H1 (cell line): ENCODE results near the gene CS. TPM values are rescaled to one million over a fixed set of nuclear protein-coding genes. Genes with fewer than 3 reads are reported as not detected.

Source experiments
- CTCF ChIA-PET: fragments of 300-600 bp; sonication (Branson Sonifier 250); formaldehyde crosslinking; loops from one replicate; lab custom pipeline; 2021; ENCODE audit not compliant: partially characterized antibody; lab: Charles Lee
- POLR2A ChIA-PET: fragments of 300-600 bp; sonication (Branson Sonifier 250); formaldehyde crosslinking; loops from one replicate; lab custom pipeline; 2021; ENCODE audit warnings: inconsistent platforms; ENCODE audit not compliant: partially characterized antibody; lab: Charles Lee
- DNase-seq, 2 experiments: peaks; one replicate each; pipeline versions ENCODE4 v3.0.0 to v3.0.0-alpha.2; 2010 to 2022; ENCODE audit warnings: low spot score in 2 of 2, low read depth in 1 of 2, mixed read lengths in 1 of 2
- FAIRE-seq: peaks from 2 replicates; lab custom pipeline; 2011; peaks lifted over from hg19 to GRCh38; lab: Jason Lieb, UNC
- H2AFZ ChIP-seq: 2 replicates; pipeline ENCODE4 v1.8.1; 2012; ENCODE audit warnings: low read length, inconsistent platforms
- H2AK5ac ChIP-seq: 2 replicates; pipeline ENCODE4 v1.6.1; 2013; ENCODE audit warnings: low read depth, low read length
- H2BK120ac ChIP-seq: replicated peaks from 2 replicates; pipeline ENCODE3; 2013; ENCODE audit warnings: low read depth, low read length, inconsistent platforms
- H2BK12ac ChIP-seq: 2 replicates; pipeline ENCODE4 v1.6.1; 2013; ENCODE audit warnings: low read depth, low read length
- H2BK15ac ChIP-seq: 2 replicates; pipeline ENCODE4 v1.6.1; 2013; ENCODE audit warnings: low read length
- H2BK20ac ChIP-seq: 2 replicates; pipeline ENCODE4 v1.6.1; 2013; ENCODE audit warnings: low read length
- H2BK5ac ChIP-seq: 2 replicates; pipeline ENCODE4 v1.6.1; 2013; ENCODE audit warnings: low read depth, low read length
- H3K14ac ChIP-seq: 2 replicates; pipeline ENCODE4 v1.6.1; 2013; ENCODE audit warnings: inconsistent platforms; ENCODE audit not compliant: insufficient read length
- H3K18ac ChIP-seq: 2 replicates; pipeline ENCODE4 v1.6.1; 2013; ENCODE audit warnings: low read length; ENCODE audit errors: extremely low read depth
- H3K23ac ChIP-seq: 2 replicates; pipeline ENCODE4 v1.6.1; 2013; ENCODE audit warnings: inconsistent platforms; ENCODE audit not compliant: insufficient read length
- H3K23me2 ChIP-seq: 2 replicates; pipeline ENCODE4 v1.6.1; 2013; ENCODE audit warnings: low read depth, low read length
- H3K27ac ChIP-seq: 2 replicates; pipeline ENCODE4 v1.6.1; 2011; ENCODE audit warnings: low read depth, low read length, inconsistent platforms
- H3K27me3 ChIP-seq, 4 experiments: replicated peaks in 1 of 4; 1 replicate in 1 of 4; 2 replicates in 3 of 4; pipeline versions ENCODE4 v1.6.1 to v1.8.1; 2011 to 2013; ENCODE audit warnings: low read length in 3 of 4, mild to moderate bottlenecking in 3 of 4, inconsistent platforms in 2 of 4, mixed read lengths in 2 of 4, moderate library complexity in 1 of 4; ENCODE audit not compliant: control insufficient read depth in 3 of 4, insufficient read depth in 3 of 4; ENCODE audit errors: extremely low read depth in 1 of 4
- H3K36me3 ChIP-seq, 4 experiments: 2 replicates each; pipeline versions ENCODE4 v1.6.1 to v1.8.1; 2011 to 2013; ENCODE audit warnings: mild to moderate bottlenecking in 4 of 4, low read length in 3 of 4, moderate library complexity in 2 of 4, control low read depth in 1 of 4, inconsistent platforms in 1 of 4; ENCODE audit not compliant: insufficient read depth in 4 of 4, control insufficient read depth in 2 of 4
- H3K4ac ChIP-seq: replicated peaks from 2 replicates; pipeline ENCODE3; 2013; ENCODE audit warnings: low read length, low read depth, mixed read lengths, inconsistent platforms; ENCODE audit not compliant: insufficient read length
- H3K4me1 ChIP-seq, 4 experiments: replicated peaks in 1 of 4; 1 replicate in 1 of 4; 2 replicates in 3 of 4; pipeline versions ENCODE4 v1.6.1 to v1.8.1; 2011 to 2013; ENCODE audit warnings: low read length in 3 of 4, inconsistent platforms in 2 of 4, mixed read lengths in 1 of 4; ENCODE audit not compliant: insufficient read depth in 4 of 4, control insufficient read depth in 3 of 4
- H3K4me2 ChIP-seq, 2 experiments: 2 replicates each; pipeline versions ENCODE4 v1.6.1 to v1.8.1; 2011 to 2013; ENCODE audit warnings: low read depth in 2 of 2, low read length in 2 of 2, control low read depth in 1 of 2, inconsistent platforms in 1 of 2, mild to moderate bottlenecking in 1 of 2; ENCODE audit not compliant: insufficient read depth in 1 of 2
- H3K4me3 ChIP-seq, 4 experiments: fragments of 200-600, 300-600 bp in 1 of 4; sonication (generic), shearing (Covaris generic), sonication (Bioruptor Twin) in 1 of 4; 2 replicates each; pipeline versions ENCODE4 v1.5.1 to v1.8.1; 2011 to 2016; ENCODE audit warnings: low read length in 4 of 4, low read depth in 3 of 4, control low read depth in 2 of 4, inconsistent platforms in 2 of 4, mild to moderate bottlenecking in 2 of 4, mixed read lengths in 1 of 4, moderate library complexity in 1 of 4; ENCODE audit not compliant: insufficient read depth in 2 of 4; ENCODE audit errors: extremely low read depth in 1 of 4
- H3K56ac ChIP-seq: replicated peaks from 2 replicates; pipeline ENCODE3; 2013; ENCODE audit warnings: low read depth, mild to moderate bottlenecking, mixed read lengths, low read length, inconsistent platforms; ENCODE audit not compliant: insufficient read length
- H3K79me1 ChIP-seq: 2 replicates; pipeline ENCODE4 v1.6.1; 2013; ENCODE audit warnings: low read depth, low read length, control low read depth
- H3K79me2 ChIP-seq, 2 experiments: 2 replicates each; pipeline versions ENCODE4 v1.6.1 to v1.8.1; 2012 to 2013; ENCODE audit warnings: low read length in 2 of 2, mild to moderate bottlenecking in 2 of 2, inconsistent platforms in 1 of 2; ENCODE audit not compliant: insufficient read depth in 2 of 2, control insufficient read depth in 1 of 2
- H3K9ac ChIP-seq, 4 experiments: replicated peaks in 1 of 4; 1 replicate in 1 of 4; 2 replicates in 3 of 4; pipeline versions ENCODE4 v1.6.1 to v1.8.1; 2011 to 2013; ENCODE audit warnings: low read depth in 3 of 4, low read length in 3 of 4, control low read depth in 2 of 4, mild to moderate bottlenecking in 2 of 4, moderate library complexity in 2 of 4, inconsistent platforms in 1 of 4; ENCODE audit errors: extremely low read depth in 1 of 4
- H3K9me3 ChIP-seq, 2 experiments: 2 replicates each; pipeline versions ENCODE4 v1.6.1 to v1.8.1; 2012 to 2013; ENCODE audit warnings: mild to moderate bottlenecking in 2 of 2, moderate library complexity in 2 of 2, control low read depth in 1 of 2, inconsistent platforms in 1 of 2, low read depth in 1 of 2, low read length in 1 of 2, mixed read lengths in 1 of 2; ENCODE audit not compliant: insufficient read depth in 2 of 2
- H4K20me1 ChIP-seq, 2 experiments: replicated peaks in 1 of 2; 2 replicates each; pipeline versions ENCODE3 to v1.8.1; 2011 to 2013; ENCODE audit warnings: inconsistent platforms in 2 of 2, low read length in 2 of 2, mild to moderate bottlenecking in 1 of 2; ENCODE audit not compliant: insufficient read depth in 2 of 2, control insufficient read depth in 1 of 2
- H4K5ac ChIP-seq: 2 replicates; pipeline ENCODE4 v1.6.1; 2013; ENCODE audit warnings: low read length, low read depth, mixed read lengths, inconsistent platforms; ENCODE audit not compliant: insufficient read length
- H4K8ac ChIP-seq: 2 replicates; pipeline ENCODE4 v1.8.0; 2013; ENCODE audit warnings: mild to moderate bottlenecking, moderate library complexity, low read length, inconsistent platforms; ENCODE audit not compliant: insufficient read depth; ENCODE audit errors: extremely low read depth
- H4K91ac ChIP-seq: replicated peaks from 2 replicates; pipeline ENCODE3; 2013; ENCODE audit warnings: low read length, mixed read lengths, inconsistent platforms; ENCODE audit not compliant: insufficient read length
- BACH1 ChIP-seq: IDR thresholded peaks from 2 replicates; pipeline ENCODE4 v1.6.1; 2012; ENCODE audit warnings: low read length, improper control_type of control experiment
- CBX8 ChIP-seq: fragments of 300-800, 300-1000 bp; sonication (generic); IDR thresholded peaks from 2 replicates; pipeline ENCODE4 v1.7.1; 2016; ENCODE audit warnings: low read depth, low read length, borderline replicate concordance
- CHD2 ChIP-seq: IDR thresholded peaks from 2 replicates; pipeline ENCODE4 v1.6.1; 2012; ENCODE audit warnings: low read length, improper control_type of control experiment
- NRF1 ChIP-seq: IDR thresholded peaks from 2 replicates; pipeline ENCODE4 v1.6.1; 2011; ENCODE audit warnings: mild to moderate bottlenecking, low read depth, low read length, improper control_type of control experiment
- PHF8 ChIP-seq: fragments of 200-600 bp; sonication (generic); conservative IDR thresholded peaks from 2 replicates; pipeline ENCODE4 v1.7.1; 2012; ENCODE audit warnings: low read depth, mild to moderate bottlenecking, inconsistent platforms, low read length, moderate library complexity
- POU5F1 ChIP-seq: IDR thresholded peaks from 2 replicates; pipeline ENCODE4 v1.6.1; 2011; ENCODE audit warnings: low read depth, mild to moderate bottlenecking, low read length, moderate library complexity
- RFX5 ChIP-seq: IDR thresholded peaks from 2 replicates; pipeline ENCODE4 v1.6.1; 2011; ENCODE audit warnings: low read depth, low read length, improper control_type of control experiment, borderline replicate concordance
- RXRA ChIP-seq: IDR thresholded peaks from 2 replicates; pipeline ENCODE4 v1.6.1; 2011; ENCODE audit warnings: low read depth, mild to moderate bottlenecking, low read length, moderate library complexity; ENCODE audit not compliant: insufficient read depth
- SAP30 ChIP-seq: fragments of 300-600 bp; sonication (generic); IDR thresholded peaks from 2 replicates; pipeline ENCODE4 v1.7.1; 2012; ENCODE audit warnings: low read length, moderate library complexity, mild to moderate bottlenecking, inconsistent platforms; ENCODE audit not compliant: insufficient read depth, insufficient replicate concordance
- SP2 ChIP-seq: IDR thresholded peaks from 2 replicates; pipeline ENCODE4 v1.6.1; 2012; ENCODE audit warnings: mild to moderate bottlenecking, low read length, inconsistent platforms
- SP4 ChIP-seq: IDR thresholded peaks from 2 replicates; pipeline ENCODE4 v1.6.1; 2012; ENCODE audit warnings: low read length, inconsistent platforms
- SUZ12 ChIP-seq: fragments of 200-600 bp; sonication (generic); IDR thresholded peaks from 2 replicates; pipeline ENCODE4 v1.6.1; 2012; ENCODE audit warnings: mild to moderate bottlenecking, inconsistent platforms, low read length, moderate library complexity, mixed read lengths
- ZNF274 ChIP-seq: IDR thresholded peaks from 2 replicates; pipeline ENCODE4 v1.7.0; 2012; ENCODE audit warnings: low read length, borderline replicate concordance; ENCODE audit errors: extremely low read depth
- WGBS, 2 experiments: shearing (Covaris generic) in 1 of 2; methylation state at CpG; one replicate each; pipeline versions ENCODE4 v1.1.6 to v1.1.7; 2013 to 2015; ENCODE audit warnings: low lambda C conversion rate in 2 of 2, mixed read lengths in 2 of 2, inconsistent platforms in 1 of 2, low coverage in 1 of 2, missing lambda C conversion rate in 1 of 2; ENCODE audit not compliant: insufficient replicate concordance in 2 of 2, insufficient coverage in 1 of 2, insufficient read length in 1 of 2; ENCODE audit errors: extremely low coverage in 1 of 2, missing lambda C conversion rate in 1 of 2; 5-methylcytosine and 5-hydroxymethylcytosine counted together
- polyA plus RNA-seq, 7 experiments: library from polyadenylated mRNA; depleted of rRNA in 3 of 7; stranded (reverse) in 5 of 7; unstranded in 2 of 7; fragments of >200 nt in 5 of 7; fragments of 200-250 nt in 2 of 7; gene quantifications; 1 replicate in 5 of 7; 2 replicates in 1 of 7; 4 replicates in 1 of 7; pipeline versions ENCODE4 v1.2.1 to v1.2.3, GENCODE V29; 2011 to 2013; ENCODE audit warnings: missing spikeins in 2 of 7, mixed read lengths in 2 of 7
- total RNA-seq: library from RNA; stranded (reverse); fragmentation: NEBNext Ultra II Directional; extraction: Animal tissue kit (Norgen Biotek cat#: 25700); gene quantifications from 2 replicates; pipeline ENCODE4 v1.2.1, GENCODE V29; 2021

Gene CS
- total and polyA plus RNA-seq, 2 of the 8 experiments (the other 6 are each of a cell fraction or from before 2014, with no cell fraction given), result 96.6 to 238 TPM

- Histone ChIP-seq H2BK120ac (no peak overlapping the region), H3K27ac (no peak overlapping the region), H3K4me3 (peak overlapping the region; percentile 82 to 88 (median 87)), H3K4ac (no peak overlapping the region), H3K9ac (peak overlapping the region in 2 of 4 experiments; percentile 13 to 84; a peak in 4 of 7 replicates), H3K4me2 (peak overlapping the region; percentile 83 to 86), H3K9me3 (no peaks in the 10 kb centered on the region), H4K8ac (peak overlapping the region; percentile 29; the same call in 1 of the 2 replicates), H3K36me3 (peaks cover 0 to 26% (median 4%) of the 10 kb centered on the region in 4 experiments; a peak in 3 of 8 replicates), H3K79me2 (no peaks in the 10 kb centered on the region), H4K5ac (no peak overlapping the region), H2AK5ac (no peak overlapping the region; the same call in 1 of the 2 replicates), H3K18ac (no peak overlapping the region), H4K91ac (no peak overlapping the region), H3K79me1 (no peaks in the 10 kb centered on the region), H3K56ac (no peak overlapping the region), H2BK20ac (no peak overlapping the region), H2AFZ (peak overlapping the region; percentile 72; the same call in 1 of the 2 replicates), H3K4me1 (peaks cover 0 to 9% (median 3%) of the 10 kb centered on the region in 4 experiments; a peak in 4 of 7 replicates), H2BK15ac (no peak overlapping the region), H2BK5ac (no peak overlapping the region), H4K20me1 (peaks cover 0 to 2% of the 10 kb centered on the region in 2 experiments), H3K23ac (no peak overlapping the region), H3K27me3 (no peaks in the 10 kb centered on the region), H3K14ac (no peak overlapping the region), H2BK12ac (no peak overlapping the region; the same call in 1 of the 2 replicates), H3K23me2 (peaks cover 7% of the 10 kb centered on the region; the same call in 1 of the 2 replicates)
- DNase-seq (no peak), FAIRE-seq (no peak)
- CTCF ChIA-PET, result interaction anchor here (0.5 to 4.5 kb wide), 22 partner anchors 8 to 387 kb away, joined by 3 to 26 read pairs (median 4); partner anchors contain the start of genes ANKRD52 and RNF41
- WGBS, 2 experiments, result 33% methylated on average over 21 of the region's 21 CpGs; no CpG with 5 or more reads in 1 of the 2 experiments
- POLR2A ChIA-PET, result interaction anchor here (0.6 to 2.8 kb wide), 31 partner anchors 9 to 150 kb away, joined by 3 to 24 read pairs (median 4); partner anchors contain the start of genes ANKRD52, CS, MYL6 and RNF41
- TF ChIP-seq POU5F1, result no peak
- no peak for TF ChIP-seq SUZ12
- no peak for TF ChIP-seq BACH1
- no peak for TF ChIP-seq SP4
- no peak for TF ChIP-seq SAP30
- TF ChIP-seq ZNF274, result no peak
- no peak for TF ChIP-seq PHF8
- no peak for TF ChIP-seq CHD2
- TF ChIP-seq CBX8, result no peak
- no peak for TF ChIP-seq RFX5
- TF ChIP-seq SP2, result no peak
- TF ChIP-seq RXRA, result no peak
- no peak for TF ChIP-seq NRF1
Measured at GRCh38 chr12:56267443-56268071, 32.6 kb downstream of the CS start.
